Cerebellar nuclear complex (tissue), 1 donor: ENCODE results near the gene ANXA2.
"Not testable (repeated sequence)": the region's sequence is repeated elsewhere in the genome, so short reads cannot be mapped to it uniquely, and the experiment has no call there.

Experiments used
- DNase-seq, 2 experiments: peaks; one replicate each; lab custom pipeline; 2025; lab: John Stamatoyannopoulos, UW

The ANXA2 gene

GRCh38 chr15:60343221-60343970, 54.4 kb downstream of the ANXA2 start:
- no peak for DNase-seq

- no peak for DNase-seq
Observed at GRCh38 chr15:60340207-60340921, 57.4 kb downstream of the ANXA2 start.

DNA sequence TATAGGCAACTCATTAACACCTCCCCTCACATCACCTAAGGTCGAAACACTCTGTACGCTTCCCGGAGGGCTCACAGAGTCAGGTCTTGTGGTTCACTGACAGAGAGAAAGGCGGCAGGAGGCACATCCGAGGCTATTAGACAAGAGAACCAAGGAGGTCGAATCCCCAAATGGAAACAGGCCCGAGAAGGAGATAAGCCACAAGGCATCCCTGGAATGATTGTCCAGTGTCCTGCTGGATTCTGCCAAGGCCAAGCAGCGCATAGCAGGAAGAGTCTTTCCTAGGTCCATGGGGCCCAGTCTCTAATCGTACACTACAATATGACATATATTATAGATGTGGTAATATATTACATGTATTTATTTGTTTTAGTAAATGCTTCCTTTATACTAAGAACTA, 58.5 kb downstream of the ANXA2 start:
- DNase-seq: no peak

- no peak for DNase-seq
Observed at GRCh38 chr15:60338810-60339209, 59.0 kb downstream of the ANXA2 start.

DNA sequence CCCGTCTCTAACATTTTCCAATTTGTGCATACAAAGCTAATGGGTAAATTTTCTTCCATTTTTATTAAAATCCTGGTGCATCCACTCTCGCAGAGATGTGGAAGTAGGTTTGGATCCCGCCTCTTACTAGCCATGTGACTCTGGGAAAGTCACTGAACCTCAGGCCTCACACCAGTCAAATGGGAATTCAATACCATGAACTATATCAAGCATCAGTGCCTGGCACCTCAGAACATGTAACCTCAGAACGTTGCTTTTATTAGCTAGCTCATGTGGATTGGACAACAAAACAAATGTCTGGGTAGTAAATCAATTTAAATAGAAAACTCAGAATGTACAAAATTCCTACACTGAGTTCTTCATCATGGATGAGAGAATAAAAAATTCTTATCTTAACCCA, 60.7 kb downstream of the ANXA2 start:
- no peak for DNase-seq

GRCh38 chr15:60335296-60335695, 62.5 kb downstream of the ANXA2 start:
- not testable (repeated sequence) for DNase-seq

- DNase-seq: no peak
Observed at GRCh38 chr15:60328852-60329443, 68.8 kb downstream of the ANXA2 start.

DNA sequence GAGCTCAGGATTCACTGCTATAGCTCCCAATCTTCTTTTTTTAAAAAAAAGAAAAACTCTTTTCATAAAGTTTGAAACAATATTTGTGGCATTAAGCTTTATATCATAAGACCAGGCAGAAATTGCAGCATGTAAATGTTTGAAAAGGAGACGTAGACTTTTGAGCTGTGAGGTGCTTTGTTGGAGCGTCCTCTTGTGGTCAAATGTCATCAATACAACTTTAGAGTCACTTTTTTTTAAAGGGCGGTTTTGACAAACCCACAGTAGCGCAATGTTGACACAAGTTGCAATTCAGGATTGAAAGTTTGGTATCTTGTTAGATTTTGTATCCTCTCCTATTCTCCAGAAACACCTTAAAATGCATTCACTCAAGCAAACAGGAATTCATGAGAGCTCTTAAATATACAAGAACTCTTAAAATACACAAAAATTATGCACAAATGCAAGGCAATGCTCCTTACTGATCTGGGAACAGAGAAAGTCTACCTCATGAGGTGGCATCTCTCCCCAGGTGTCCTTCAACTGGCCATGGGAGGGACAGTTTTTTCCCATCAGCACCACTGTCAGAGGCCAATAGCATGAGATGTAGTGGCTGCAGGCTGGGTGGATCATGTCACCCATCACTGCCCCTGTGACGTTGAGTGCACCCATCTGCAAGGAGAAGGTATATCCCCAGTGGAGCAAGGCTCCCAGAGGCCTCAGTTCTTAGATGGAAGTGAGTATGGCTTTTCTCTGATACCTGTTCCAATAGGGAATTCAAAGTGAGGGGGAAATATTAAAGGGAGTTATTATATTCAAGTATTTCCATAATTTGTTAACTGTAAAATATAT, 70.7 kb downstream of the ANXA2 start:
- DNase-seq: no peak

GRCh38 chr15:60326343-60326742, 71.4 kb downstream of the ANXA2 start:
- no peak for DNase-seq

GRCh38 chr15:60325905-60326304, 71.9 kb downstream of the ANXA2 start:
- DNase-seq: no peak

DNA sequence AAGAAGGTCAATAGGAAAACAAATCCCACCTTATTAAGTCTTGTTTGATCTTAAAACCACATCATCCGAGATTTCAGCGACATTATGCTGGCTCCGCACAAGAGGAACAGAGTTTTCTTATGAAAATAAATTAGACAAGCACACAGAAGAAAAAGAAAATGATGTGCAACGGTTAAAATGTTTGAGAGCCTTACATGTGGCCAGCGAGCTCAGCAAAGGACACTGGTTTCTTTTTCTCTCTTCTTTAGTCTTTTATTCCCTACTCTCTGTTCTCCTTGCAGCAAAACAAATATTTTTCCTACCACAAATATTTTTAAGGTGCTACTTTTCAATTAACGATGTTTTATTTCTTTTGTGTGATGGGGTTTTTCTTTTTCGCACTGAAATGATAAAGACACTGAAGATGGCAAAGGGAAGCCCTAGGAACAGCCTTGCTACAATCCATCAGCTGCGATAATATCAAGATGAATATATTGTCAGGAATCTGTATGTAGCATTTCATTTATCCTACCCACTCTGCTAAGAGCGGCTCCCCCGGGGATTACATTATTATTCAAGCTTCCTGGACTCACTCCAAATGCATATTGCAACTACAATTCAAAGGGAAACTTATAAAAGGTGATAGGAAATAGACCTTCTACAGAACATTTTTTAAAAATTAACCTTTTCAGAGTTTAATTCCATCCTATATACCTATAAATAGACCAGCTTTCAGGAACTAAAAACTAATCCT, 72.9 kb downstream of the ANXA2 start:
- no peak for DNase-seq

GRCh38 chr15:60323322-60323721, 74.5 kb downstream of the ANXA2 start:
- DNase-seq: no peak

- no peak for DNase-seq
Observed at GRCh38 chr15:60320365-60320764, 77.4 kb downstream of the ANXA2 start.

- no peak for DNase-seq
Observed at GRCh38 chr15:60318216-60318867, 79.4 kb downstream of the ANXA2 start.

DNA sequence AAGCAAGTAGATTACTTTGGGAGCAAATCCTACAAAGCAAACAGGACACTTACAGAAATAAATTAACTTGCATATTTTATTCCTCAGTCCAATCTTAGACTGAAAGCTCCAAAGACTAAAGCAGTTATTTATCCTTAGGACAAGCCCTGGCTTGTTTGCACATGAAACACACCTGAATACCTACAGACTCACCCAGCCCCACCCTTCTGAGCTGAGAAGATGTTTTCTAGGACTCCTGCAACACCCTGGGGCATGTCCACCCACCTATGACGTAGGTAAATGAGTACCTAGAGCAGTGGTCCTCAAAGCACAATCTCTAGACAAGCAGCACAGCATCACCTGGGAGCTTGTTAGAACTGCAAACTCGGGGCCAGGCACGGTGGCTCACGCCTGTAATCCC, 80.8 kb downstream of the ANXA2 start:
- no peak for DNase-seq

DNA sequence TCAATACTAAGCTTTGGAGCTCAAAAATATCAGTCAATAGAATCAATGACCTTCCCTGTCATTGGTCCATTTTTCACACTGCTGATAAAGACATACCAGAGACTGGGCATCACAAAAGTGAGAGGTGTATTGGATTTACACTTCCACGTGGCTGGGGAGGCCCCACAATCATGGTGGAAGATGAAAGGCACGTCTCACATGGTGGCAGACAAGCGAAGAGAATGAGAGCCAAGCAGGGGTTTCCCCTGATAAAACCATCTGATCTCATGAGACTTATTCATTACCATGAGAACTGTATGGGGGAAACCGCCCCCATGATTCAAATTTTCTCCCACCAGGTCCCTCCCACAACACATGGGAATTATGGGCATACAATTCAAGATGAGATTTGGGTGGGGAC, 81.9 kb downstream of the ANXA2 start:
- DNase-seq: no peak

DNA sequence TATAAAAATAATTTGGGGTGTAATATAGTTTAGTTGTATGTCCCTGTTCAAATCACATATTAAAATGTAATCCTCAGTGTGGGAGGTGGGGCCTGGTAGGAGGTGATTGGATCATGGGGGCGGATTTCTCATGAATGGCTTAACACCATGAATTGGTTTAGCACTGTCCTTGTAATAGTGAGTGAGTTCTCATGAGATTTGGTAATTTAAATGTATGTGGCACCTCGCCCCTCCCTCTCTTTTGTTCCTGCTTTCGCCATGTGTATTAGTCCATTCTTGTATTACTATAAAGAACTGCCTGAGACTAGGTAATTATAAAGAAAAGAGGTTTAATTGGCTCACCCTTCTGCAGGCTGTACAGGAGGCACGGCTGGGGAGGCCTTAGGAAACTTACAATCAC, 83.9 kb downstream of the ANXA2 start:
- no peak for DNase-seq

GRCh38 chr15:60307034-60307433, 90.8 kb downstream of the ANXA2 start:
- DNase-seq: no peak

GRCh38 chr15:60301024-60301423, 96.8 kb downstream of the ANXA2 start:
- DNase-seq: no peak

DNA sequence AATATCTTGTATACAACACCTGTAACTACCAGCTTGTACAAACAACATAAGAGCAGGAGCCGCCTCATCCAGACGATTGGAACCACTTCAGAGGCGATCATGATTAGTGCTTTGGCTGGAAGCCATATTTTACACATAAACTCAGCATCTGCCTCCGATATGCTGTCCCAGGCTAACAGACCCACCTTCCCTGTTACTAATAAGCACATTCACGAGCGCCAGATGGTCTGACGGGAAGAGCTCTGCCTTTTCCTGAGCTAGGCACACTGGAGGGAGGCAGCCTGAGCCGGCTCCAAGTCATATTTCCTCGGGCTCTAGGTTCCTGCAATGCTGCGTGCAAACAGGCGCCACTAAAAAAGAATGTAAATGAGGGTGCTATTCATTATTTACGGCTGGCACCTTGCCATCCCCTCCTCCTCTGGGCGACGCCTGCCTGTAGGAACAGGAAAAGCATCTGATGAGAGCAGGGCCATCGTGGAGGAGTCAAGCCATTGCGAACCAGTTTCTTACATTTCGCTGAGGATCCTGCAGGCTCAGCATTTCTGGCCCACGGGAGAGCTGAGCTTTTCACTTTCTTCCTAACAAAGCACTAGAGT, 98.2 kb downstream of the ANXA2 start:
- no peak for DNase-seq
